H9 (cell line): Measurements from ENCODE around the gene GUF1. TPM values are rescaled to one million over a fixed set of nuclear protein-coding genes. Genes with fewer than 3 reads are reported as not detected.

Experiments
- DNase-seq: peaks from one replicate; pipeline ENCODE4 v3.0.0-alpha.2; 2017
- H2AFZ ChIP-seq: one replicate; pipeline ENCODE4 v1.6.1; 2013; ENCODE audit warnings: mild to moderate bottlenecking, low read length, control low read depth, moderate library complexity
- H2AK5ac ChIP-seq: 2 replicates; pipeline ENCODE4 v1.6.1; 2013; ENCODE audit warnings: low read length, control low read depth, mixed read lengths; ENCODE audit not compliant: insufficient read length
- H2BK120ac ChIP-seq: one replicate; pipeline ENCODE4 v1.6.1; 2013; ENCODE audit warnings: low read depth, mild to moderate bottlenecking, low read length, control low read depth, inconsistent platforms; ENCODE audit not compliant: poor library complexity, severe bottlenecking
- H2BK12ac ChIP-seq: 2 replicates; pipeline ENCODE4 v1.6.1; 2013; ENCODE audit warnings: low read length, control low read depth, mixed read lengths, low read depth; ENCODE audit not compliant: insufficient read length
- H2BK15ac ChIP-seq: 2 replicates; pipeline ENCODE4 v1.6.1; 2013; ENCODE audit warnings: low read depth, low read length, control low read depth
- H2BK20ac ChIP-seq: one replicate; pipeline ENCODE4 v1.6.1; 2013; ENCODE audit warnings: low read depth, mild to moderate bottlenecking, low read length, control low read depth, inconsistent platforms; ENCODE audit not compliant: poor library complexity, severe bottlenecking
- H2BK5ac ChIP-seq: 2 replicates; pipeline ENCODE4 v1.6.1; 2013; ENCODE audit warnings: low read length, control low read depth, mixed read lengths; ENCODE audit not compliant: insufficient read length
- H3K14ac ChIP-seq: 2 replicates; pipeline ENCODE4 v1.6.1; 2013; ENCODE audit warnings: low read length, control low read depth; ENCODE audit not compliant: insufficient read depth
- H3K18ac ChIP-seq: 2 replicates; pipeline ENCODE4 v1.6.1; 2013; ENCODE audit warnings: low read depth, mild to moderate bottlenecking, mixed read lengths, low read length, control low read depth; ENCODE audit not compliant: insufficient read length
- H3K23ac ChIP-seq: 2 replicates; pipeline ENCODE4 v1.6.1; 2013; ENCODE audit warnings: low read length, control low read depth, mixed read lengths, low read depth; ENCODE audit not compliant: insufficient read length
- H3K23me2 ChIP-seq: 2 replicates; pipeline ENCODE4 v1.6.1; 2013; ENCODE audit warnings: low read depth, mild to moderate bottlenecking, mixed read lengths, low read length, control low read depth; ENCODE audit not compliant: insufficient read length, poor library complexity, severe bottlenecking
- H3K27ac ChIP-seq: 2 replicates; pipeline ENCODE4 v1.5.1; 2013; ENCODE audit warnings: low read length, control low read depth, mixed read lengths, low read depth; ENCODE audit not compliant: insufficient read length
- H3K27me3 ChIP-seq: 2 replicates; pipeline ENCODE4 v1.6.1; 2013; ENCODE audit warnings: low read length, control low read depth, inconsistent platforms; ENCODE audit not compliant: insufficient read depth
- H3K4ac ChIP-seq: 2 replicates; pipeline ENCODE4 v1.6.1; 2013; ENCODE audit warnings: low read depth, mild to moderate bottlenecking, control low read depth, inconsistent platforms, low read length, moderate library complexity
- H3K4me1 ChIP-seq: 2 replicates; pipeline ENCODE4 v1.6.1; 2013; ENCODE audit warnings: low read length, control low read depth, inconsistent platforms; ENCODE audit not compliant: insufficient read depth
- H3K4me2 ChIP-seq: 2 replicates; pipeline ENCODE4 v1.6.1; 2013; ENCODE audit warnings: low read length, control low read depth, mixed read lengths; ENCODE audit not compliant: insufficient read length, insufficient read depth
- H3K56ac ChIP-seq: 2 replicates; pipeline ENCODE4 v1.6.1; 2013; ENCODE audit warnings: low read depth, mild to moderate bottlenecking, mixed read lengths, low read length, control low read depth; ENCODE audit not compliant: insufficient read length
- H3K79me1 ChIP-seq: 2 replicates; pipeline ENCODE4 v1.6.1; 2013; ENCODE audit warnings: low read depth, mild to moderate bottlenecking, moderate library complexity, low read length, control low read depth, inconsistent platforms; ENCODE audit not compliant: insufficient read depth, poor library complexity, severe bottlenecking
- H3K79me2 ChIP-seq: 2 replicates; pipeline ENCODE4 v1.6.1; 2013; ENCODE audit warnings: low read length, control low read depth, inconsistent platforms; ENCODE audit not compliant: insufficient read depth
- H3K9ac ChIP-seq: 2 replicates; pipeline ENCODE4 v1.6.1; 2013; ENCODE audit warnings: low read length, control low read depth, mixed read lengths; ENCODE audit not compliant: insufficient read length; ENCODE audit errors: extremely low read depth
- H3K9me3 ChIP-seq: one replicate; pipeline ENCODE4 v1.6.1; 2013; ENCODE audit warnings: low read depth, low read length, inconsistent platforms; ENCODE audit not compliant: control insufficient read depth
- H3T11ph ChIP-seq: one replicate; pipeline ENCODE4 v1.6.1; 2013; ENCODE audit warnings: mild to moderate bottlenecking, low read length, control low read depth, inconsistent platforms
- H4K20me1 ChIP-seq: one replicate; pipeline ENCODE4 v1.6.1; 2013; ENCODE audit not compliant: control insufficient read depth, insufficient read length, insufficient read depth
- H4K5ac ChIP-seq: 2 replicates; pipeline ENCODE4 v1.6.1; 2013; ENCODE audit warnings: low read depth, mild to moderate bottlenecking, mixed read lengths, low read length, control low read depth; ENCODE audit not compliant: insufficient read length
- H4K8ac ChIP-seq: replicated peaks from 2 replicates; pipeline ENCODE4 v1.6.1; 2013; ENCODE audit warnings: low read length, control low read depth, mixed read lengths, low read depth; ENCODE audit not compliant: insufficient read length
- H4K91ac ChIP-seq: 2 replicates; pipeline ENCODE4 v1.6.1; 2013; ENCODE audit warnings: low read depth, mild to moderate bottlenecking, moderate library complexity, mixed read lengths, low read length, control low read depth; ENCODE audit not compliant: insufficient read length
- H3K27ac Mint-ChIP-seq, 3 experiments: 2 replicates in 2 of 3; 3 replicates in 1 of 3; pipeline ENCODE4 v1.8.0; 2020 to 2021; ENCODE audit warnings: mixed read lengths in 3 of 3, mild to moderate bottlenecking in 1 of 3, moderate library complexity in 1 of 3
- H3K27me3 Mint-ChIP-seq: 2 replicates; pipeline ENCODE4 v1.8.0; 2021; ENCODE audit warnings: low read depth, mild to moderate bottlenecking, moderate library complexity, mixed read lengths
- H3K36me3 Mint-ChIP-seq, 3 experiments: 2 replicates in 2 of 3; 3 replicates in 1 of 3; pipeline ENCODE4 v1.8.0; 2020 to 2021; ENCODE audit warnings: low read depth in 3 of 3, mixed read lengths in 3 of 3; ENCODE audit not compliant: insufficient read depth in 1 of 3
- H3K4me1 Mint-ChIP-seq, 2 experiments: 2 replicates each; pipeline ENCODE4 v1.8.0; 2020; ENCODE audit warnings: mixed read lengths in 2 of 2
- H3K4me3 Mint-ChIP-seq, 2 experiments: 2 replicates in 1 of 2; 3 replicates in 1 of 2; pipeline ENCODE4 v1.8.0; 2020 to 2021; ENCODE audit warnings: mild to moderate bottlenecking in 2 of 2, mixed read lengths in 2 of 2, moderate library complexity in 1 of 2
- H3K9me3 Mint-ChIP-seq, 2 experiments: 2 replicates in 1 of 2; 3 replicates in 1 of 2; pipeline ENCODE4 v1.8.0; 2020; ENCODE audit warnings: mild to moderate bottlenecking in 2 of 2, mixed read lengths in 2 of 2, moderate library complexity in 1 of 2
- CTCF ChIP-seq: fragments of 200-600 bp; sonication (generic); conservative IDR thresholded peaks from 3 replicates; pipeline ENCODE4 v1.8.0; 2021; ENCODE audit warnings: antibody characterized with exemption, mild to moderate bottlenecking
- WGBS: extraction: QIAGEN DNeasy Blood & Tissue Kit; methylation state at CpG from one replicate; pipeline ENCODE4 v1.1.7; 2013; ENCODE audit warnings: missing lambda C conversion rate, low lambda C conversion rate, mixed read lengths; ENCODE audit not compliant: insufficient read length; ENCODE audit errors: extremely low coverage; 5-methylcytosine and 5-hydroxymethylcytosine counted together
- total RNA-seq: library from RNA; stranded (reverse); gene quantifications from 2 replicates; pipeline ENCODE4 v1.2.1, GENCODE V29; 2021

Gene GUF1
- total RNA-seq, 1 experiment from 2014 or later: 38.6 TPM

GRCh38 chr4:44675366-44675765, 2.9 kb upstream of the GUF1 start:
- no peak overlapping the region for H2BK15ac ChIP-seq
- H3K4me1 ChIP-seq: peaks cover 2% of the 10 kb centered on the region; the same call in 1 of the 2 replicates
- H4K20me1 ChIP-seq: no peaks in the 10 kb centered on the region
- no CpG with 5 or more reads among the region's 5 CpGs for WGBS
- peaks cover 3% of the 10 kb centered on the region for H3K79me1 ChIP-seq
- H3K9me3 ChIP-seq: no peaks in the 10 kb centered on the region
- no peak overlapping the region for H3K23ac ChIP-seq
- Mint-ChIP-seq H3K9me3 (no peaks in the 10 kb centered on the region; a peak in 1 of 5 replicates), H3K4me3 (no peak overlapping the region), H3K27ac (no peak overlapping the region), H3K4me1 (peaks cover 10 to 14% of the 10 kb centered on the region in 2 experiments; a peak in 3 of 4 replicates), H3K36me3 (no peaks in the 10 kb centered on the region), H3K27me3 (peaks cover 15% of the 10 kb centered on the region)
- H2AFZ ChIP-seq: no peak overlapping the region
- TF ChIP-seq CTCF: no peak
- no peak overlapping the region for H3K4ac ChIP-seq
- no peak overlapping the region for H2BK120ac ChIP-seq
- H3K9ac ChIP-seq: no peak overlapping the region
- no peak overlapping the region for H4K91ac ChIP-seq
- no peak overlapping the region for H3K56ac ChIP-seq
- H3K4me2 ChIP-seq: no peak overlapping the region
- no peak overlapping the region for H2BK5ac ChIP-seq
- H2BK20ac ChIP-seq: no peak overlapping the region
- peaks cover 4% of the 10 kb centered on the region for H3K23me2 ChIP-seq
- no peak overlapping the region for H3K27ac ChIP-seq
- H2AK5ac ChIP-seq: no peak overlapping the region
- no peaks in the 10 kb centered on the region for H3K27me3 ChIP-seq
- no peak overlapping the region for H4K8ac ChIP-seq
- no peak overlapping the region for H3K18ac ChIP-seq
- no peak for DNase-seq
- no peak overlapping the region for H3K14ac ChIP-seq
- no peak overlapping the region for H3T11ph ChIP-seq
- no peak overlapping the region for H2BK12ac ChIP-seq
- peaks cover 7% of the 10 kb centered on the region; the same call in 1 of the 2 replicates for H3K79me2 ChIP-seq
- H4K5ac ChIP-seq: no peak overlapping the region
